Heart right ventricle (tissue), 16 donors: ENCODE measurements around the gene RYR3. TPM values are rescaled to one million over a fixed set of nuclear protein-coding genes. Genes with fewer than 3 reads are reported as not detected.

Experiments
- ATAC-seq, 8 donors: fragments of 200-7000 bp; cut with Tn5 transposase; one replicate each; pipeline ENCODE4 v1.9.1; 2020; ENCODE audit warnings: mild to moderate bottlenecking in 8 of 8, moderate library complexity in 8 of 8, moderate number of reproducible peaks in 1 of 8
- DNase-seq, 2 donors: peaks; one replicate each; pipeline ENCODE4 v3.0.0-alpha.2; 2020
- H3K27ac ChIP-seq, 10 donors: fragments of 200-600 bp; sonication (generic) in 2 of 10; one replicate each; pipeline versions ENCODE4 v1.5.0 to v1.8.0; 2020 to 2022; ENCODE audit warnings: mild to moderate bottlenecking in 3 of 10
- H3K27me3 ChIP-seq, 7 donors: fragments of 200-600 bp; one replicate each; pipeline ENCODE4 v1.8.0; 2021 to 2022; ENCODE audit warnings: mild to moderate bottlenecking in 2 of 7
- H3K36me3 ChIP-seq, 9 donors: fragments of 200-600 bp; sonication (generic) in 1 of 9; one replicate each; pipeline versions ENCODE4 v1.5.0 to v1.8.0; 2020 to 2022; ENCODE audit warnings: mild to moderate bottlenecking in 2 of 9
- H3K4me1 ChIP-seq, 9 donors: fragments of 200-600 bp; sonication (generic) in 1 of 9; one replicate each; pipeline versions ENCODE4 v1.5.0 to v1.8.0; 2020 to 2022; ENCODE audit warnings: mild to moderate bottlenecking in 4 of 9
- H3K4me3 ChIP-seq, 10 donors: fragments of 200-600 bp; sonication (generic) in 2 of 10; one replicate each; pipeline versions ENCODE4 v1.5.0 to v1.8.0; 2020 to 2022; ENCODE audit warnings: mild to moderate bottlenecking in 7 of 10, moderate library complexity in 2 of 10
- H3K9me3 ChIP-seq, 11 donors: fragments of 200-600 bp in 10 of 11; sonication (generic) in 2 of 11; one replicate each; pipeline versions ENCODE4 v1.5.0 to v1.8.0; 2013 to 2022; ENCODE audit warnings: mild to moderate bottlenecking in 2 of 11, control low read depth in 1 of 11, moderate library complexity in 1 of 11
- CTCF ChIP-seq, 9 donors: fragments of 200-600 bp; sonication (generic) in 2 of 9; IDR thresholded peaks; one replicate each; pipeline versions ENCODE4 v1.5.0 to v1.8.0; 2021 to 2022; ENCODE audit warnings: antibody characterized with exemption in 9 of 9, mild to moderate bottlenecking in 5 of 9, moderate library complexity in 1 of 9
- WGBS, 2 donors: extraction: QIAGEN DNeasy Blood & Tissue Kit; methylation state at CpG; one replicate each; pipeline ENCODE4 v1.1.7; 2013; ENCODE audit warnings: inconsistent platforms in 1 of 2; 5-methylcytosine and 5-hydroxymethylcytosine counted together
- intact Hi-C, 10 donors: fragments of 100-400 bp; cut with DNase I; formaldehyde crosslinking; loops; one replicate each; pipeline versions ENCODE4 v1.11.1 to v1.14.2; 2022
- polyA plus RNA-seq, 2 donors: library from polyadenylated mRNA; stranded (reverse); fragments of 200-250 nt; gene quantifications; one replicate each; pipeline ENCODE4 v1.2.3, GENCODE V29; 2013
- total RNA-seq, 10 donors: library from RNA; stranded (reverse); fragmentation: NEBNext Ultra II Directional in 3 of 10; extraction: Animal tissue kit (Norgen Biotek cat#: 25700) in 3 of 10; gene quantifications; one replicate each; pipeline versions ENCODE4 v1.2.1 to v1.2.4, GENCODE V29; 2021 to 2023
- donor health status: Arrhythmogenic right ventricular cardiomyopathy.
- donor health status: ischemic (EF 13 %, LVEDD 7.1; RV severe dilation, severe dysfunction).
- donor health status: healthy with polysubstance abuse.
- donor health status: DM: no; HTN: yes; CAD: no.
- donor health status: DM: no; HTN: no; CAD: no.
- donor health status: ischemic (EF 25% LVEDD 6.9; RV normal size, moderate dysfunction).
- donor health status: ischemic (EF 25% LVEDD 5.7; RV mildly dilated, moderate dysfunction).
- donor health status: healthy.
- donor health status: DM: yes; HTN: yes; CAD: no.
- donor health status: Ischemic cardiomyopathy.
- donor health status: ischemic (EF 35%, LVEDD 5.7; RV mildly dilated, moderate dysfunction).
- donor health status: nonischemic (EF 11% LVEDD 7.7; RV severe dilation, severe dysfunction).
- donor health status: DM: yes; HTN: yes; CAD: no.
- donor health status: PGD.
- donor health status: ischemic (EF 29% LVEDD 5.4; RV normal size, mild dysfunction).
- donor health status: nonischemic (EF 23%, LVEDD 6.1; RV moderate dilation, normal function).

RYR3 gene
- total and polyA plus RNA-seq, 12 donors, result 0.02 to 1.00 (median 0.13) TPM; not detected in 2

GRCh38 chr15:33677238-33677830 lies 366.6 kb downstream of the RYR3 start:
- H3K4me1 ChIP-seq, result no peaks in the 10 kb centered on the region
- no peak overlapping the region for H3K4me3 ChIP-seq
- H3K36me3 ChIP-seq, result no peaks in the 10 kb centered on the region
- intact Hi-C loops, result loop anchor here in 1 of 10 donors (10.0 kb wide), 1 partner anchor 73 kb away; no protein-coding TSS in a partner anchor
- 72 to 80% methylated on average over 8 of the region's 8 CpGs for WGBS, 2 donors
- ATAC-seq, result no peak
- TF ChIP-seq CTCF (IDR thresholded peaks at IDR 0.05), result no peak
- no peak overlapping the region for H3K27ac ChIP-seq
- H3K27me3 ChIP-seq, result peaks cover 0 to 39% (median 9%) of the 10 kb centered on the region in 7 donors
- no peaks in the 10 kb centered on the region for H3K9me3 ChIP-seq
- DNase-seq, result no peak

GRCh38 chr15:33678176-33678575 lies 367.4 kb downstream of the RYR3 start:
- intact Hi-C loops, result loop anchor here in 1 of 10 donors (10.0 kb wide), 1 partner anchor 73 kb away; no protein-coding TSS in a partner anchor
- WGBS, 2 donors, result 24 to 41% methylated on average over 3 of the region's 3 CpGs
- H3K4me3 ChIP-seq, result no peak overlapping the region
- no peaks in the 10 kb centered on the region for H3K4me1 ChIP-seq
- H3K36me3 ChIP-seq, result no peaks in the 10 kb centered on the region
- DNase-seq (no peak), ATAC-seq (no peak)
- no peak for TF ChIP-seq CTCF (IDR thresholded peaks at IDR 0.05)
- peaks cover 0 to 43% (median 9%) of the 10 kb centered on the region in 7 donors for H3K27me3 ChIP-seq
- no peaks in the 10 kb centered on the region for H3K9me3 ChIP-seq
- no peak overlapping the region for H3K27ac ChIP-seq

- Histone ChIP-seq H3K27me3 (peaks cover 0 to 45% (median 9%) of the 10 kb centered on the region in 7 donors), H3K27ac (no peak overlapping the region), H3K4me1 (no peaks in the 10 kb centered on the region), H3K4me3 (no peak overlapping the region), H3K9me3 (no peaks in the 10 kb centered on the region), H3K36me3 (no peaks in the 10 kb centered on the region)
- ATAC-seq, result no peak
- DNase-seq, result no peak
- intact Hi-C loops, result loop anchor here in 1 of 10 donors (10.0 kb wide), 1 partner anchor 74 kb away; no protein-coding TSS in a partner anchor
- no peak for TF ChIP-seq CTCF (IDR thresholded peaks at IDR 0.05)
- 27 to 34% methylated on average over 5 of the region's 5 CpGs for WGBS, 2 donors
These were observed 367.8 kb downstream of the RYR3 start for GRCh38 chr15:33678602-33679001.

GRCh38 chr15:33679061-33679460 lies 368.3 kb downstream of the RYR3 start:
- H3K27ac ChIP-seq, result no peak overlapping the region
- no peak overlapping the region for H3K4me3 ChIP-seq
- intact Hi-C loops, result loop anchor here in 1 of 10 donors (10.0 kb wide), 1 partner anchor 74 kb away; no protein-coding TSS in a partner anchor
- H3K4me1 ChIP-seq, result no peaks in the 10 kb centered on the region
- H3K9me3 ChIP-seq, result no peaks in the 10 kb centered on the region
- 29 to 65% methylated on average over 2 of the region's 2 CpGs for WGBS, 2 donors
- ATAC-seq (no peak), DNase-seq (no peak)
- no peak for TF ChIP-seq CTCF (IDR thresholded peaks at IDR 0.05)
- no peaks in the 10 kb centered on the region for H3K36me3 ChIP-seq
- peaks cover 0 to 47% (median 9%) of the 10 kb centered on the region in 7 donors for H3K27me3 ChIP-seq
